K562 (cell line): ENCODE data around the gene LTA. TPM values are rescaled to one million over a fixed set of nuclear protein-coding genes. Genes with fewer than 3 reads are reported as not detected.
A peak's percentile ranks its signal among the peaks of the same experiment; 100 is the strongest.

Experiments used
- BRF1 ChIP-seq: IDR thresholded peaks from 3 replicates; pipeline ENCODE4 v1.6.1; 2011; ENCODE audit warnings: borderline replicate concordance, mild to moderate bottlenecking; ENCODE audit not compliant: insufficient read length; ENCODE audit errors: extremely low read depth
- CXXC5 ChIP-seq: fragments of 250-450 bp; sonication (Bioruptor Pico); IDR thresholded peaks from 2 replicates; pipeline ENCODE4 v1.8.0; 2022; ENCODE audit warnings: inconsistent platforms, mild to moderate bottlenecking, moderate library complexity
- EGR1 ChIP-seq: fragments of 450-650 bp; conservative IDR thresholded peaks from 2 replicates; pipeline ENCODE4 v1.6.1; 2017; ENCODE audit warnings: mild to moderate bottlenecking
- FOXK2 ChIP-seq, 2 experiments: fragments of 450-650 bp; IDR thresholded peaks in 1 of 2; conservative IDR thresholded peaks in 1 of 2; 2 replicates each; pipeline ENCODE4 v1.6.1; 2016; ENCODE audit warnings: low read depth in 2 of 2, mild to moderate bottlenecking in 1 of 2
- JUNB ChIP-seq: fragments of 450-650 bp; formaldehyde crosslinking; conservative IDR thresholded peaks from 2 replicates; pipeline ENCODE4 v1.4.0; 2020; ENCODE audit warnings: mild to moderate bottlenecking
- NEUROD1 ChIP-seq: fragments of 150-350 bp; IDR thresholded peaks from 2 replicates; pipeline ENCODE4 v1.6.1; 2014; ENCODE audit warnings: borderline replicate concordance, low read length, low read depth; ENCODE audit not compliant: partially characterized antibody
- PHF21A ChIP-seq: fragments of 450-650 bp; IDR thresholded peaks from 2 replicates; pipeline ENCODE4 v1.6.1; 2017; ENCODE audit warnings: low read depth, borderline replicate concordance
- SLC30A9 ChIP-seq: fragments of 250-450 bp; sonication (Bioruptor Pico); IDR thresholded peaks from 2 replicates; pipeline ENCODE4 v1.8.0; 2022; ENCODE audit warnings: mild to moderate bottlenecking, moderate library complexity
- YY1 ChIP-seq, 3 experiments: IDR thresholded peaks; 2 replicates each; pipeline ENCODE4 v1.6.1; 2011; ENCODE audit warnings: low read length in 2 of 3, mild to moderate bottlenecking in 2 of 3, moderate library complexity in 2 of 3, borderline replicate concordance in 1 of 3, control low read depth in 1 of 3, low read depth in 1 of 3; ENCODE audit not compliant: insufficient read depth in 3 of 3, insufficient replicate concordance in 2 of 3, control insufficient read depth in 1 of 3, insufficient read length in 1 of 3; ENCODE audit errors: extremely low read depth in 1 of 3
- ZNF408 ChIP-seq: fragments of 250-450 bp; sonication (Bioruptor Pico); IDR thresholded peaks from 2 replicates; pipeline ENCODE4 v1.4.0; 2020; ENCODE audit warnings: low read depth, mild to moderate bottlenecking, moderate library complexity
- ZNF583 ChIP-seq: fragments of 250-450 bp; sonication (Bioruptor Pico); IDR thresholded peaks from 2 replicates; pipeline ENCODE4 v1.4.0; 2020
- ZNF589 ChIP-seq: fragments of 200-800 bp; sonication (Bioruptor generic); IDR thresholded peaks from 2 replicates; pipeline ENCODE4 v1.6.1; 2016; ENCODE audit warnings: low read depth, missing genetic modification characterization, missing compliant biosample characterization
- polyA plus RNA-seq, 8 experiments: library from polyadenylated mRNA; depleted of rRNA in 4 of 8; stranded (reverse) in 5 of 8; unstranded in 3 of 8; fragments of >200 nt; fragmentation: Nextera tagmentation in 2 of 8; fragmentation: Illumina TruSeq in 1 of 8; extraction: Ambion mirVana in 2 of 8; extraction: Trizol in 1 of 8; gene quantifications; 2 replicates each; pipeline versions ENCODE4 v1.2.1 to v1.2.3, GENCODE V29; 2011 to 2014; ENCODE audit warnings: inconsistent platforms in 1 of 8, missing spikeins in 1 of 8
- total RNA-seq, 7 experiments: library from RNA; depleted of rRNA in 6 of 7; stranded (reverse); fragments of >200 nt in 6 of 7; fragmentation: Illumina TruSeq in 2 of 7; extraction: Trizol in 2 of 7; gene quantifications; 2 replicates each; pipeline versions ENCODE4 v1.2.1 to v1.2.3, GENCODE V29; 2011 to 2021; ENCODE audit warnings: low replicate concordance in 1 of 7
- TF ChIP-seq, protein P1 (sequence below), 2 experiments: fragments of 450-650 bp in 1 of 2; sonication (generic) in 1 of 2; formaldehyde crosslinking in 1 of 2; IDR thresholded peaks in 1 of 2; conservative IDR thresholded peaks in 1 of 2; 2 replicates each; pipeline versions ENCODE4 v1.6.1 to v1.8.1; 2016 to 2023; ENCODE audit warnings: mild to moderate bottlenecking in 2 of 2, moderate library complexity in 2 of 2, inconsistent platforms in 1 of 2, missing genetic modification reagents in 1 of 2
- TF ChIP-seq, protein P2 (sequence below): fragments of 450-650 bp; formaldehyde crosslinking; IDR thresholded peaks from 2 replicates; pipeline ENCODE4 v1.4.0; 2020; ENCODE audit warnings: mild to moderate bottlenecking, moderate library complexity
- TF ChIP-seq, protein P3 (sequence below): sonication (generic); formaldehyde crosslinking; IDR thresholded peaks from 2 replicates; pipeline ENCODE4 v1.4.0; 2020; ENCODE audit warnings: mild to moderate bottlenecking, missing genetic modification reagents
- TF ChIP-seq, protein P4 (sequence below): fragments of 250-450 bp; sonication (Bioruptor Pico); IDR thresholded peaks from 2 replicates; pipeline ENCODE4 v1.4.0; 2020

LTA gene
- total and polyA plus RNA-seq, 9 of the 15 experiments (the other 6 are each of a cell fraction or from before 2014, with no cell fraction given), result 0.80 TPM; not detected in 8

DNA sequence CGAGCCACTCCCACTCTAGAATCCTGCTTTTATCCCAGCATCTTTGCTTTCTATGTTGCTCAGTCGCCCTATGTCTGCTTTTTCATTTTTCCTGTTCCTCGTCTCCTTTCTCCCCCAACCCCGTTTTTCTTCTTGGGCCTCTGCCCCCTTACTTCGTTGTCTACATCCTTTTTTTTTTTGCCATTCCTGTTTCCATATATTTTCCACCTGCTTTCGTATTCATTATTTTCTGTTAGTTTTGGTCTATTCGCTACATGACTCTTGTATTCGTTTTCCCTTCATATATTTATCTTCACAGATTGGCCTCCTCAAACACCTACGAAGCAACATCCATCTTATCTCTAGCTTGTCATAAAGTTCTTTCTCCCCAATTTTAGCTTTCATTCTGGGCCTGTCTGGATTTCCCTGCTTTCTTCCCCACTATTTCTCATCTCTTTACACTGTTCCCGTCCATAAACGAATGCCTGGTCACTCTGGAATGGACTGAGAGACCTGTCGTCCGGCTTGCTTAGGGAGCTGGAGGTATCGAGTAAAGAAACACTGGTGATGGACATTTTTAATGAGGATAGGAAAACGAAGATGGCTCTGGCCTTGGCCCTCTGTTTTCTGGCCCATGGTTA is 49.3 kb downstream of the LTA start (continued):
- TF ChIP-seq, protein P1, sequence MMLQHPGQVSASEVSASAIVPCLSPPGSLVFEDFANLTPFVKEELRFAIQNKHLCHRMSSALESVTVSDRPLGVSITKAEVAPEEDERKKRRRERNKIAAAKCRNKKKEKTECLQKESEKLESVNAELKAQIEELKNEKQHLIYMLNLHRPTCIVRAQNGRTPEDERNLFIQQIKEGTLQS (IDR thresholded peaks at IDR 0.05), result no peak
- TF ChIP-seq, protein P1 (CRISPR knock-in tag; conservative IDR thresholded peaks at IDR 0.05), result no peak
- TF ChIP-seq NEUROD1 (peak; percentile 12), JUNB (CRISPR knock-in tag) (no peak), ZNF589 (no peak), YY1 (IDR thresholded peaks at IDR 0.05; ENCODE audit: borderline replicate concordance in 1 of 3, control insufficient read depth in 1 of 3, extremely low read depth in 1 of 3, insufficient read depth in 3 of 3, insufficient read length in 1 of 3, insufficient replicate concordance in 2 of 3, low read depth in 1 of 3, low read length in 2 of 3) (peak in 1 of 3 experiments; percentile 42), FOXK2 (conservative IDR thresholded peaks at IDR 0.05 in 1 of 2, IDR thresholded peaks at IDR 0.05 in 1 of 2; ENCODE audit: low read depth in 2 of 2) (peak; percentile 47 to 67; a peak in 2 of 4 replicates), SLC30A9 (CRISPR knock-in tag) (no peak), CXXC5 (no peak), ZNF583 (CRISPR knock-in tag) (no peak), PHF21A (no peak), EGR1 (no peak), ZNF408 (CRISPR knock-in tag) (no peak), BRF1 (no peak)
- TF ChIP-seq, protein P2, sequence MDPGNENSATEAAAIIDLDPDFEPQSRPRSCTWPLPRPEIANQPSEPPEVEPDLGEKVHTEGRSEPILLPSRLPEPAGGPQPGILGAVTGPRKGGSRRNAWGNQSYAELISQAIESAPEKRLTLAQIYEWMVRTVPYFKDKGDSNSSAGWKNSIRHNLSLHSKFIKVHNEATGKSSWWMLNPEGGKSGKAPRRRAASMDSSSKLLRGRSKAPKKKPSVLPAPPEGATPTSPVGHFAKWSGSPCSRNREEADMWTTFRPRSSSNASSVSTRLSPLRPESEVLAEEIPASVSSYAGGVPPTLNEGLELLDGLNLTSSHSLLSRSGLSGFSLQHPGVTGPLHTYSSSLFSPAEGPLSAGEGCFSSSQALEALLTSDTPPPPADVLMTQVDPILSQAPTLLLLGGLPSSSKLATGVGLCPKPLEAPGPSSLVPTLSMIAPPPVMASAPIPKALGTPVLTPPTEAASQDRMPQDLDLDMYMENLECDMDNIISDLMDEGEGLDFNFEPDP, result no peak
- TF ChIP-seq, protein P3, sequence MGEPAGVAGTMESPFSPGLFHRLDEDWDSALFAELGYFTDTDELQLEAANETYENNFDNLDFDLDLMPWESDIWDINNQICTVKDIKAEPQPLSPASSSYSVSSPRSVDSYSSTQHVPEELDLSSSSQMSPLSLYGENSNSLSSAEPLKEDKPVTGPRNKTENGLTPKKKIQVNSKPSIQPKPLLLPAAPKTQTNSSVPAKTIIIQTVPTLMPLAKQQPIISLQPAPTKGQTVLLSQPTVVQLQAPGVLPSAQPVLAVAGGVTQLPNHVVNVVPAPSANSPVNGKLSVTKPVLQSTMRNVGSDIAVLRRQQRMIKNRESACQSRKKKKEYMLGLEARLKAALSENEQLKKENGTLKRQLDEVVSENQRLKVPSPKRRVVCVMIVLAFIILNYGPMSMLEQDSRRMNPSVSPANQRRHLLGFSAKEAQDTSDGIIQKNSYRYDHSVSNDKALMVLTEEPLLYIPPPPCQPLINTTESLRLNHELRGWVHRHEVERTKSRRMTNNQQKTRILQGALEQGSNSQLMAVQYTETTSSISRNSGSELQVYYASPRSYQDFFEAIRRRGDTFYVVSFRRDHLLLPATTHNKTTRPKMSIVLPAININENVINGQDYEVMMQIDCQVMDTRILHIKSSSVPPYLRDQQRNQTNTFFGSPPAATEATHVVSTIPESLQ, result no peak
- TF ChIP-seq, protein P4, sequence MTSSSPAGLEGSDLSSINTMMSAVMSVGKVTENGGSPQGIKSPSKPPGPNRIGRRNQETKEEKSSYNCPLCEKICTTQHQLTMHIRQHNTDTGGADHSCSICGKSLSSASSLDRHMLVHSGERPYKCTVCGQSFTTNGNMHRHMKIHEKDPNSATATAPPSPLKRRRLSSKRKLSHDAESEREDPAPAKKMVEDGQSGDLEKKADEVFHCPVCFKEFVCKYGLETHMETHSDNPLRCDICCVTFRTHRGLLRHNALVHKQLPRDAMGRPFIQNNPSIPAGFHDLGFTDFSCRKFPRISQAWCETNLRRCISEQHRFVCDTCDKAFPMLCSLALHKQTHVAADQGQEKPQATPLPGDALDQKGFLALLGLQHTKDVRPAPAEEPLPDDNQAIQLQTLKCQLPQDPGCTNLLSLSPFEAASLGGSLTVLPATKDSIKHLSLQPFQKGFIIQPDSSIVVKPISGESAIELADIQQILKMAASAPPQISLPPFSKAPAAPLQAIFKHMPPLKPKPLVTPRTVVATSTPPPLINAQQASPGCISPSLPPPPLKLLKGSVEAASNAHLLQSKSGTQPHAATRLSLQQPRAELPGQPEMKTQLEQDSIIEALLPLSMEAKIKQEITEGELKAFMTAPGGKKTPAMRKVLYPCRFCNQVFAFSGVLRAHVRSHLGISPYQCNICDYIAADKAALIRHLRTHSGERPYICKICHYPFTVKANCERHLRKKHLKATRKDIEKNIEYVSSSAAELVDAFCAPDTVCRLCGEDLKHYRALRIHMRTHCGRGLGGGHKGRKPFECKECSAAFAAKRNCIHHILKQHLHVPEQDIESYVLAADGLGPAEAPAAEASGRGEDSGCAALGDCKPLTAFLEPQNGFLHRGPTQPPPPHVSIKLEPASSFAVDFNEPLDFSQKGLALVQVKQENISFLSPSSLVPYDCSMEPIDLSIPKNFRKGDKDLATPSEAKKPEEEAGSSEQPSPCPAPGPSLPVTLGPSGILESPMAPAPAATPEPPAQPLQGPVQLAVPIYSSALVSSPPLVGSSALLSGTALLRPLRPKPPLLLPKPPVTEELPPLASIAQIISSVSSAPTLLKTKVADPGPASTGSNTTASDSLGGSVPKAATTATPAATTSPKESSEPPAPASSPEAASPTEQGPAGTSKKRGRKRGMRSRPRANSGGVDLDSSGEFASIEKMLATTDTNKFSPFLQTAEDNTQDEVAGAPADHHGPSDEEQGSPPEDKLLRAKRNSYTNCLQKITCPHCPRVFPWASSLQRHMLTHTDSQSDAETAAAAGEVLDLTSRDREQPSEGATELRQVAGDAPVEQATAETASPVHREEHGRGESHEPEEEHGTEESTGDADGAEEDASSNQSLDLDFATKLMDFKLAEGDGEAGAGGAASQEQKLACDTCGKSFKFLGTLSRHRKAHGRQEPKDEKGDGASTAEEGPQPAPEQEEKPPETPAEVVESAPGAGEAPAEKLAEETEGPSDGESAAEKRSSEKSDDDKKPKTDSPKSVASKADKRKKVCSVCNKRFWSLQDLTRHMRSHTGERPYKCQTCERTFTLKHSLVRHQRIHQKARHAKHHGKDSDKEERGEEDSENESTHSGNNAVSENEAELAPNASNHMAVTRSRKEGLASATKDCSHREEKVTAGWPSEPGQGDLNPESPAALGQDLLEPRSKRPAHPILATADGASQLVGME, result no peak
